K562 (cell line): ENCODE data around the gene SEC61A1. TPM values are rescaled to one million over a fixed set of nuclear protein-coding genes. Genes with fewer than 3 reads are reported as not detected.

Experiments used
- ATAC-seq: fragments of 200-7000 bp; cut with Tn5 transposase; 3 replicates; pipeline ENCODE4 v1.9.1; 2020; ENCODE audit warnings: moderate library complexity
- BruUV-seq: library from RNA; stranded (reverse); fragments of 400-500 nt; replicated peaks from 2 replicates; lab custom pipeline; 2021; lab: Mats Ljungman, UMichigan
- CTCF ChIA-PET: fragments of 300-600 bp; formaldehyde crosslinking; extraction: SDS; loops from one replicate; lab custom pipeline; 2021; ENCODE audit warnings: low intra/inter-chr PET ratio; lab: Yijun Ruan, JAX
- POLR2A ChIA-PET: fragments of 300-600, 350-650 bp; sonication (Branson Sonifier 250); formaldehyde crosslinking; extraction: SDS; loops from one replicate; lab custom pipeline; 2021; ENCODE audit warnings: antibody characterized with exemption, inconsistent platforms; lab: Yijun Ruan, JAX
- DNase-seq, 4 experiments: peaks; one replicate each; pipeline versions ENCODE4 v3.0.0 to v3.0.0-alpha.2; 2011 to 2018; ENCODE audit warnings: low spot score in 3 of 4, mixed read lengths in 3 of 4; ENCODE audit errors: extremely low read depth in 1 of 4
- FAIRE-seq: peaks from 2 replicates; lab custom pipeline; 2011; peaks lifted over from hg19 to GRCh38; lab: Jason Lieb, UNC
- H2AFZ ChIP-seq: 2 replicates; pipeline ENCODE4 v1.6.0; 2011; ENCODE audit warnings: low read depth, low read length, control low read depth, inconsistent platforms
- H3K27ac ChIP-seq: fragments of 200-600 bp; 3 replicates; pipeline ENCODE4 v1.8.0; 2011; ENCODE audit warnings: low read depth, mild to moderate bottlenecking, control low read depth, inconsistent platforms, low read length, moderate library complexity, mixed read lengths; ENCODE audit errors: extremely low read depth
- H3K27me3 ChIP-seq, 2 experiments: fragments of 300-600 bp in 1 of 2; 2 replicates in 1 of 2; 3 replicates in 1 of 2; pipeline versions ENCODE4 v1.6.0 to v1.8.0; 2011; ENCODE audit warnings: inconsistent platforms in 2 of 2, low read length in 2 of 2, mild to moderate bottlenecking in 1 of 2, mixed read lengths in 1 of 2, moderate library complexity in 1 of 2; ENCODE audit not compliant: control insufficient read depth in 2 of 2, insufficient read depth in 2 of 2
- H3K36me3 ChIP-seq: fragments of 300-600 bp; 3 replicates; pipeline ENCODE4 v1.8.0; 2011; ENCODE audit warnings: mild to moderate bottlenecking, low read length, inconsistent platforms; ENCODE audit not compliant: control insufficient read depth, insufficient read depth
- H3K4me1 ChIP-seq, 2 experiments: fragments of 200-600 bp in 1 of 2; replicated peaks in 1 of 2; 2 replicates in 1 of 2; 3 replicates in 1 of 2; pipeline versions ENCODE4 v1.5.1 to v1.8.0; 2011; ENCODE audit warnings: inconsistent platforms in 2 of 2, low read length in 2 of 2, mild to moderate bottlenecking in 1 of 2, mixed read lengths in 1 of 2, moderate library complexity in 1 of 2; ENCODE audit not compliant: control insufficient read depth in 2 of 2, insufficient read depth in 2 of 2
- H3K4me2 ChIP-seq: 2 replicates; pipeline ENCODE4 v1.6.1; 2011; ENCODE audit warnings: low read length, control low read depth, inconsistent platforms, mixed read lengths; ENCODE audit not compliant: insufficient read depth
- H3K4me3 ChIP-seq: fragments of 200-600 bp; sonication (generic), shearing (Covaris generic); 2 replicates; pipeline ENCODE4 v1.5.1; 2016; ENCODE audit warnings: control low read depth, inconsistent platforms
- H3K79me2 ChIP-seq: fragments of 200-600 bp; 3 replicates; pipeline ENCODE4 v1.8.0; 2011; ENCODE audit warnings: low read length, inconsistent platforms; ENCODE audit not compliant: control insufficient read depth, insufficient read depth
- H3K9ac ChIP-seq, 2 experiments: 2 replicates each; pipeline versions ENCODE4 v1.6.0 to v1.6.1; 2011; ENCODE audit warnings: low read depth in 2 of 2, low read length in 2 of 2, control low read depth in 1 of 2, inconsistent platforms in 1 of 2, mild to moderate bottlenecking in 1 of 2, mixed read lengths in 1 of 2; ENCODE audit not compliant: insufficient read depth in 1 of 2
- H3K9me1 ChIP-seq: one replicate; pipeline ENCODE4 v1.6.0; 2011; ENCODE audit warnings: inconsistent platforms, mild to moderate bottlenecking, low read length, moderate library complexity; ENCODE audit not compliant: control insufficient read depth, insufficient read depth
- H3K9me3 ChIP-seq: replicated peaks from 2 replicates; pipeline ENCODE4 v1.5.1; 2011; ENCODE audit warnings: low read depth, low read length, inconsistent platforms; ENCODE audit not compliant: control insufficient read depth, insufficient read depth
- H4K20me1 ChIP-seq: replicated peaks from 2 replicates; pipeline ENCODE4 v1.6.1; 2011; ENCODE audit warnings: low read length, inconsistent platforms, mixed read lengths; ENCODE audit not compliant: control insufficient read depth, insufficient read depth
- BRF1 ChIP-seq: IDR thresholded peaks from 3 replicates; pipeline ENCODE4 v1.6.1; 2011; ENCODE audit warnings: borderline replicate concordance, mild to moderate bottlenecking; ENCODE audit not compliant: insufficient read length; ENCODE audit errors: extremely low read depth
- GATA2 ChIP-seq: sonication (generic); formaldehyde crosslinking; IDR thresholded peaks from 2 replicates; pipeline ENCODE4 v1.4.0; 2020; ENCODE audit warnings: mild to moderate bottlenecking, missing genetic modification reagents
- MAZ ChIP-seq, 2 experiments: fragments of 450-650 bp in 1 of 2; sonication (generic) in 1 of 2; formaldehyde crosslinking; IDR thresholded peaks in 1 of 2; conservative IDR thresholded peaks in 1 of 2; 2 replicates each; pipeline versions ENCODE4 v1.4.0 to v1.5.0; 2020; ENCODE audit warnings: mild to moderate bottlenecking in 1 of 2, missing genetic modification reagents in 1 of 2
- RBM17 ChIP-seq: fragments of 200-400 bp; formaldehyde crosslinking; IDR thresholded peaks from 2 replicates; pipeline ENCODE4 v1.6.1; 2017; ENCODE audit warnings: low read depth, mild to moderate bottlenecking, low read length, borderline replicate concordance
- ZNF584 ChIP-seq: fragments of 200-800 bp; sonication (Bioruptor generic); IDR thresholded peaks from 2 replicates; pipeline ENCODE4 v1.6.1; 2016; ENCODE audit warnings: low read depth, mild to moderate bottlenecking, missing genetic modification characterization, missing compliant biosample characterization
- WGBS: fragments of 100-300 bp; shearing (Covaris generic); methylation state at CpG from one replicate; pipeline ENCODE4 v1.1.6; 2016; ENCODE audit warnings: low coverage, mixed read lengths; ENCODE audit not compliant: insufficient coverage; ENCODE audit errors: missing lambda C conversion rate; 5-methylcytosine and 5-hydroxymethylcytosine counted together
- in situ Hi-C: fragments of 300-500 bp; cut with MboI; formaldehyde crosslinking; loops from 4 replicates; pipeline ENCODE4 v1.15.0; 2018; ENCODE audit warnings: inconsistent platforms, mixed read lengths
- intact Hi-C: fragments of 100-400 bp; cut with micrococcal nuclease; formaldehyde crosslinking; loops from 2 replicates; pipeline ENCODE4 v1.14.2; 2022
- polyA plus RNA-seq, 8 experiments: library from polyadenylated mRNA; depleted of rRNA in 4 of 8; stranded (reverse) in 5 of 8; unstranded in 3 of 8; fragments of >200 nt; fragmentation: Nextera tagmentation in 2 of 8; fragmentation: Illumina TruSeq in 1 of 8; extraction: Ambion mirVana in 2 of 8; extraction: Trizol in 1 of 8; gene quantifications; 2 replicates each; pipeline versions ENCODE4 v1.2.1 to v1.2.3, GENCODE V29; 2011 to 2014; ENCODE audit warnings: inconsistent platforms in 1 of 8, missing spikeins in 1 of 8
- total RNA-seq, 7 experiments: library from RNA; depleted of rRNA in 6 of 7; stranded (reverse); fragments of >200 nt in 6 of 7; fragmentation: Illumina TruSeq in 2 of 7; extraction: Trizol in 2 of 7; gene quantifications; 2 replicates each; pipeline versions ENCODE4 v1.2.1 to v1.2.3, GENCODE V29; 2011 to 2021; ENCODE audit warnings: low replicate concordance in 1 of 7
- TF ChIP-seq, protein P1 (sequence below): fragments of 200-800 bp; sonication (Bioruptor generic); IDR thresholded peaks from 2 replicates; pipeline ENCODE4 v1.6.1; 2017; ENCODE audit warnings: missing genetic modification characterization, missing compliant biosample characterization

SEC61A1 gene
- total and polyA plus RNA-seq, 9 of the 15 experiments (the other 6 are each of a cell fraction or from before 2014, with no cell fraction given) = 1.9 to 140 (median 79.1) TPM

DNA sequence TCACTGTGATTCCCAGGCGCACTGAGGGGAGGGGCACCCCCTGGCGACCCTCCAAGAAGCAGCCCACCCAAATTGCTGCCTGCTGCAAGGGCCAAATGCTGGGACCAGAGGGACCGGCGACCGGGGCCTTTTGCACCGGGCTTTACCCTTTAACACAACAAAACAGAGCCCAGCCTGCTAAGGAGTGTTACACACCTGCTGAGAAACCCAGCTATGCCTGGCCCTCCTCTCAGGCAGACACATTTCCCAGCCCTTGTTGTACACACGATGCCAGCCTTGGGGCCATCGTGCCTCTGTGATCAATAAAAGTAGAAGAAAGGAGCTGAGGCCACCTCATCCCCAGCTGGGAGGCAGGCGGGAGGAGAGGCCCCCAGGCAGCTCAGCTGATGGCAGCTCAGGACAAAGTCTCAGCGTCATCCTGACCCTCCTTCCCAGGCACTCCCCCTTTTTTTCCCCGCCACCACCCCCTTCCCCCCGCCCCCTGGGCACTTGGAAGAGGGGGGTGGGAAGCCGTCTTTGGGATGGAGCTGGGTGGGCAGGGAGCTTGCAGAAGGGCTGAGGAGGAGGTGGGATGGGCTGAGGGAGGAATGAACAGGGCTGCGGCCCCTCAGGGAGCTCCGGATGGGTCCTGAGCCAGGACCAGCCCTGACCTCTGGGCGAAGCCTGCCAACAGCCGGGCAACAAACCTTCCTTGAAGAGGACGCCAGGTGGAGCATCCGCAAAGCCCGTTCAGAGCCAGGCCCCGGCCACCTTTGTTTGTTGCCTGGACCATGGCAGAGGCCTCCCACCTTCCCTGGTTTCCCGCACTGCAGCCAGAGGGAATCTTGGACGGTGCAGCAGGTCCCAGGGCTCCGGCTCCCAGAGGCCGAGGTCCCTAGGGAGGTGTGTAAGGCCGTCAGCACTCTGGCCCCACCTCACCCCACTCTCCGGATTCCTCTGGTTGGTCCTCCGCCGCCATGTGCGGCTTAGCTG, 45.9 kb upstream of the SEC61A1 start:
- Histone ChIP-seq H3K27ac (no peak overlapping the region), H3K36me3 (no peaks in the 10 kb centered on the region), H3K27me3 (peaks cover 10 to 38% of the 10 kb centered on the region in 2 experiments; a peak in 4 of 5 replicates), H3K9me3 (no peaks in the 10 kb centered on the region), H3K4me1 (peaks cover 5 to 13% of the 10 kb centered on the region in 2 experiments; a peak in 4 of 5 replicates), H2AFZ (no peak overlapping the region), H3K4me2 (no peak overlapping the region; the same call in 1 of the 2 replicates), H3K79me2 (no peaks in the 10 kb centered on the region), H3K9me1 (no peaks in the 10 kb centered on the region), H3K9ac (no peak overlapping the region), H4K20me1 (no peaks in the 10 kb centered on the region), H3K4me3 (no peak overlapping the region)
- BruUV-seq = no TSS peak
- intact Hi-C loops (no loop called here), in situ Hi-C loops (no loop called here)
- WGBS = 11% methylated on average over 10 of the region's 30 CpGs
- ATAC-seq (peak; percentile 17; the same call in 2 of the 3 replicates), FAIRE-seq (no peak), DNase-seq (no peak)
- ChIA-PET POLR2A (interaction anchor here (0.7 kb wide), 2 partner anchors 148 to 623 kb away, joined by 3 read pairs; no protein-coding TSS in a partner anchor), CTCF (interaction anchor here (0.6 kb wide), 1 partner anchor 11 kb away, joined by 4 read pairs; no protein-coding TSS in a partner anchor)
- TF ChIP-seq RBM17 = no peak
- no peak for TF ChIP-seq GATA2 (CRISPR knock-in tag)
- TF ChIP-seq ZNF584 = no peak
- TF ChIP-seq MAZ (CRISPR knock-in tag; conservative IDR thresholded peaks at IDR 0.05 in 1 of 2, IDR thresholded peaks at IDR 0.05 in 1 of 2) = no peak
- TF ChIP-seq BRF1 = no peak
- TF ChIP-seq, protein P1, sequence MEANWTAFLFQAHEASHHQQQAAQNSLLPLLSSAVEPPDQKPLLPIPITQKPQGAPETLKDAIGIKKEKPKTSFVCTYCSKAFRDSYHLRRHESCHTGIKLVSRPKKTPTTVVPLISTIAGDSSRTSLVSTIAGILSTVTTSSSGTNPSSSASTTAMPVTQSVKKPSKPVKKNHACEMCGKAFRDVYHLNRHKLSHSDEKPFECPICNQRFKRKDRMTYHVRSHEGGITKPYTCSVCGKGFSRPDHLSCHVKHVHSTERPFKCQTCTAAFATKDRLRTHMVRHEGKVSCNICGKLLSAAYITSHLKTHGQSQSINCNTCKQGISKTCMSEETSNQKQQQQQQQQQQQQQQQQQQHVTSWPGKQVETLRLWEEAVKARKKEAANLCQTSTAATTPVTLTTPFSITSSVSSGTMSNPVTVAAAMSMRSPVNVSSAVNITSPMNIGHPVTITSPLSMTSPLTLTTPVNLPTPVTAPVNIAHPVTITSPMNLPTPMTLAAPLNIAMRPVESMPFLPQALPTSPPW (CRISPR knock-in tag) = peak; percentile 42
